HepG2 (cell line): ENCODE data around the gene LAMTOR3. TPM values are rescaled to one million over a fixed set of nuclear protein-coding genes. Genes with fewer than 3 reads are reported as not detected.

Experiments used
- BRCA1 ChIP-seq: sonication (generic); formaldehyde crosslinking; IDR thresholded peaks from 2 replicates; pipeline ENCODE4 v1.4.0; 2020; ENCODE audit warnings: missing genetic modification reagents
- CBX2 ChIP-seq, 2 experiments: fragments of 200-600 bp in 1 of 2; sonication (generic); formaldehyde crosslinking in 1 of 2; IDR thresholded peaks; 2 replicates each; pipeline versions ENCODE4 v1.7.0 to v1.8.1; 2018 to 2022; ENCODE audit warnings: low read depth in 2 of 2, low read length in 1 of 2, mild to moderate bottlenecking in 1 of 2, missing genetic modification reagents in 1 of 2
- DNMT1 ChIP-seq: sonication (generic); formaldehyde crosslinking; IDR thresholded peaks from 2 replicates; pipeline ENCODE4 v1.5.1; 2020; ENCODE audit warnings: mild to moderate bottlenecking, missing genetic modification reagents
- DPF2 ChIP-seq: sonication (generic); formaldehyde crosslinking; IDR thresholded peaks from 2 replicates; pipeline ENCODE4 v1.4.0; 2020; ENCODE audit warnings: mild to moderate bottlenecking, low read depth, missing genetic modification reagents, borderline replicate concordance
- GATAD2A ChIP-seq: IDR thresholded peaks from 2 replicates; pipeline ENCODE4 v1.6.1; 2016
- KLF6 ChIP-seq: IDR thresholded peaks from 2 replicates; pipeline ENCODE4 v1.8.0; 2016; ENCODE audit warnings: missing biosample characterization, missing genetic modification reagents
- MAZ ChIP-seq, 2 experiments: sonication (generic) in 1 of 2; formaldehyde crosslinking in 1 of 2; IDR thresholded peaks; 2 replicates each; pipeline versions ENCODE4 v1.5.0 to v1.6.1; 2012 to 2020; ENCODE audit warnings: low read depth in 2 of 2, mild to moderate bottlenecking in 2 of 2, borderline replicate concordance in 1 of 2, improper control_type of control experiment in 1 of 2, low read length in 1 of 2, missing genetic modification reagents in 1 of 2, moderate library complexity in 1 of 2
- MED13 ChIP-seq: sonication (generic); formaldehyde crosslinking; IDR thresholded peaks from 2 replicates; pipeline ENCODE4 v1.5.0; 2020; ENCODE audit warnings: missing genetic modification reagents
- MXI1 ChIP-seq: IDR thresholded peaks from 3 replicates; pipeline ENCODE4 v1.6.1; 2012; ENCODE audit warnings: low read depth, low read length, inconsistent platforms, borderline replicate concordance
- RBFOX2 ChIP-seq: fragments of 200-400 bp; formaldehyde crosslinking; IDR thresholded peaks from 2 replicates; pipeline ENCODE4 v1.6.1; 2017; ENCODE audit warnings: low read depth, mild to moderate bottlenecking, low read length
- SAFB2 ChIP-seq: sonication (generic); formaldehyde crosslinking; IDR thresholded peaks from 2 replicates; pipeline ENCODE4 v1.5.1; 2020; ENCODE audit warnings: missing genetic modification reagents, low read depth, mild to moderate bottlenecking, borderline replicate concordance
- ZFYVE20 ChIP-seq: sonication (generic); formaldehyde crosslinking; IDR thresholded peaks from 2 replicates; pipeline ENCODE4 v1.8.0; 2023; ENCODE audit warnings: low read depth, mild to moderate bottlenecking, moderate library complexity, missing genetic modification reagents, borderline replicate concordance
- ZNF224 ChIP-seq: sonication (generic); formaldehyde crosslinking; IDR thresholded peaks from 2 replicates; pipeline ENCODE4 v1.5.0; 2020; ENCODE audit warnings: mild to moderate bottlenecking, missing genetic modification reagents
- ZNF3 ChIP-seq: IDR thresholded peaks from 2 replicates; pipeline ENCODE4 v1.7.0; 2017; ENCODE audit warnings: inconsistent platforms
- ZNF33A ChIP-seq: sonication (generic); formaldehyde crosslinking; IDR thresholded peaks from 2 replicates; pipeline ENCODE4 v1.5.1; 2020; ENCODE audit warnings: missing genetic modification reagents, mild to moderate bottlenecking, moderate library complexity, borderline replicate concordance
- ZNF34 ChIP-seq: sonication (generic); formaldehyde crosslinking; IDR thresholded peaks from 2 replicates; pipeline ENCODE4 v1.4.0; 2020; ENCODE audit warnings: mild to moderate bottlenecking, missing genetic modification reagents, borderline replicate concordance
- ZNF431 ChIP-seq: sonication (generic); formaldehyde crosslinking; IDR thresholded peaks from 2 replicates; pipeline ENCODE4 v1.9.0; 2022; ENCODE audit warnings: missing genetic modification reagents, low read depth, mild to moderate bottlenecking, borderline replicate concordance
- ZNF629 ChIP-seq: sonication (generic); formaldehyde crosslinking; conservative IDR thresholded peaks from 2 replicates; pipeline ENCODE4 v1.5.0; 2020; ENCODE audit warnings: missing genetic modification reagents
- ZNF709 ChIP-seq: sonication (generic); formaldehyde crosslinking; IDR thresholded peaks from 2 replicates; pipeline ENCODE4 v1.5.0; 2020; ENCODE audit warnings: mild to moderate bottlenecking, missing genetic modification reagents
- polyA plus RNA-seq, 8 experiments: library from polyadenylated mRNA; depleted of rRNA in 3 of 8; stranded (reverse) in 7 of 8; unstranded in 1 of 8; fragments of >200 nt; fragmentation: Illumina TruSeq in 4 of 8; extraction: Trizol in 4 of 8; gene quantifications; 2 replicates each; pipeline versions ENCODE4 v1.2.1 to v1.2.3, GENCODE V29; 2011 to 2016; ENCODE audit warnings: low read depth in 4 of 8, missing spikeins in 1 of 8, mixed read lengths in 1 of 8; ENCODE audit not compliant: insufficient read depth in 1 of 8
- total RNA-seq, 5 experiments: library from RNA; depleted of rRNA; stranded (reverse); fragments of >200 nt; fragmentation: Illumina TruSeq; extraction: Trizol; gene quantifications; 2 replicates each; pipeline ENCODE4 v1.2.3, GENCODE V29; 2016; ENCODE audit warnings: low read depth in 1 of 5
- TF ChIP-seq, protein P1 (sequence below): sonication (generic); formaldehyde crosslinking; IDR thresholded peaks from 2 replicates; pipeline ENCODE4 v1.4.0; 2020; ENCODE audit warnings: low read depth, mild to moderate bottlenecking, missing genetic modification reagents
- TF ChIP-seq, protein P2 (sequence below): sonication (generic); formaldehyde crosslinking; IDR thresholded peaks from 2 replicates; pipeline ENCODE4 v1.4.0; 2020; ENCODE audit warnings: missing genetic modification reagents
- TF ChIP-seq, protein P3 (sequence below): fragments of 450-650 bp; IDR thresholded peaks from 2 replicates; pipeline ENCODE4 v1.6.1; 2016
- TF ChIP-seq, protein P4 (sequence below): fragments of 450-650 bp; IDR thresholded peaks from 2 replicates; pipeline ENCODE4 v1.6.1; 2017

Gene LAMTOR3
- total and polyA plus RNA-seq, 2 of the 13 experiments (the other 11 are each of a cell fraction or from before 2014, with no cell fraction given): 47.6 to 49.1 TPM

DNA sequence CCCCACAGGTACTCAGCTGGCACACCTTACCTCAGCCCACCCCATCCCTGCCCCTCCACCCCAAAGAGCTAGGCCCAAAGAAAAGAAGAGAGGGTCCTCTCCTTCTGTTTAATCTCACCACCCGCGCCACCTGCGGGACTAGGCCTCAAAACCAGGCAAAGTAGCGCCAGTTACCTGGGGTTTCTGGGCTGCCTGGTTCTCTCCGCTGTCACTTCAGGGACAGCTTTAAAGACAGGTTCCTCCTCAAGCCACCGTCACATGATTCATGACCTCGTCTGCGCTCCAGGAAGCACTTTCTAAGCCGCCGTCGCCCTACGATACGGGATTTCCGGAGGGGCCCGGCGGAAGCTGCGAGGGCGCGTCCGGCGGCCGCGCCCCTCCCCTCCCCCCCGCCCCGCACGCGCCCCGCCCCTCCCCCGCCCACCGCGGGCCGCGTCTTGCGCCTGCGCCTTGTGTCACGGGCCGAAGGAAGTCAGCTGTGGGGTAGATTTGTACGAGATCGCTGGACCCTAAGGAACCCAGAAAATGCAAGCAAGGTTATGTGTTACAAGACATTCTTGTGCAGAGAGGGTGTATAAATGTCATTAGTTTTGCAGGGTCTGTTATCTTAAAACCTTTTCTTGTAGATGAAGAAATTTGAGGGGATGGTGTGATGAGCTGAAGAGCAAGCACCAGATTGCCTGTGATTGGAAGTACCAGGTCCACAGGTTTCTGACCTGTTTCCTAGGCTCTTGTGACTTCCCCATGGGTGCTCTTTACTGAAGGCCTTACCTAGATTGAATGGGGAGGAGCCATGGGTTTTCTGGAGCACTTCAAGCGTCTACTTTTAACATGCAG is at the start of gene LAMTOR3 (continued):
- no peak for TF ChIP-seq CBX2 (IDR thresholded peaks at IDR 0.05; ENCODE audit: low read depth, low read length)
- no peak for TF ChIP-seq CBX2 (CRISPR knock-in tag; IDR thresholded peaks at IDR 0.05; ENCODE audit: low read depth)
- no peak for TF ChIP-seq DPF2 (CRISPR knock-in tag)
- TF ChIP-seq, protein P1, sequence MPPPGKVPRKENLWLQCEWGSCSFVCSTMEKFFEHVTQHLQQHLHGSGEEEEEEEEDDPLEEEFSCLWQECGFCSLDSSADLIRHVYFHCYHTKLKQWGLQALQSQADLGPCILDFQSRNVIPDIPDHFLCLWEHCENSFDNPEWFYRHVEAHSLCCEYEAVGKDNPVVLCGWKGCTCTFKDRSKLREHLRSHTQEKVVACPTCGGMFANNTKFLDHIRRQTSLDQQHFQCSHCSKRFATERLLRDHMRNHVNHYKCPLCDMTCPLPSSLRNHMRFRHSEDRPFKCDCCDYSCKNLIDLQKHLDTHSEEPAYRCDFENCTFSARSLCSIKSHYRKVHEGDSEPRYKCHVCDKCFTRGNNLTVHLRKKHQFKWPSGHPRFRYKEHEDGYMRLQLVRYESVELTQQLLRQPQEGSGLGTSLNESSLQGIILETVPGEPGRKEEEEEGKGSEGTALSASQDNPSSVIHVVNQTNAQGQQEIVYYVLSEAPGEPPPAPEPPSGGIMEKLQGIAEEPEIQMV (CRISPR knock-in tag): no peak
- no peak for TF ChIP-seq ZNF3 (CRISPR knock-in tag)
- 0 out of 2 replicates have a peak, but pooled peaks have one; percentile 22 for TF ChIP-seq RBFOX2
- no peak for TF ChIP-seq SAFB2 (CRISPR knock-in tag)
- TF ChIP-seq, protein P2, sequence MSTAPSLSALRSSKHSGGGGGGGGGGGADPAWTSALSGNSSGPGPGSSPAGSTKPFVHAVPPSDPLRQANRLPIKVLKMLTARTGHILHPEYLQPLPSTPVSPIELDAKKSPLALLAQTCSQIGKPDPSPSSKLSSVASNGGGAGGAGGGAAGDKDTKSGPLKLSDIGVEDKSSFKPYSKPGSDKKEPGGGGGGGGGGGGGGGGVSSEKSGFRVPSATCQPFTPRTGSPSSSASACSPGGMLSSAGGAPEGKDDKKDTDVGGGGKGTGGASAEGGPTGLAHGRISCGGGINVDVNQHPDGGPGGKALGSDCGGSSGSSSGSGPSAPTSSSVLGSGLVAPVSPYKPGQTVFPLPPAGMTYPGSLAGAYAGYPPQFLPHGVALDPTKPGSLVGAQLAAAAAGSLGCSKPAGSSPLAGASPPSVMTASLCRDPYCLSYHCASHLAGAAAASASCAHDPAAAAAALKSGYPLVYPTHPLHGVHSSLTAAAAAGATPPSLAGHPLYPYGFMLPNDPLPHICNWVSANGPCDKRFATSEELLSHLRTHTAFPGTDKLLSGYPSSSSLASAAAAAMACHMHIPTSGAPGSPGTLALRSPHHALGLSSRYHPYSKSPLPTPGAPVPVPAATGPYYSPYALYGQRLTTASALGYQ (CRISPR knock-in tag): no peak
- TF ChIP-seq ZNF431: no peak
- TF ChIP-seq, protein P3, sequence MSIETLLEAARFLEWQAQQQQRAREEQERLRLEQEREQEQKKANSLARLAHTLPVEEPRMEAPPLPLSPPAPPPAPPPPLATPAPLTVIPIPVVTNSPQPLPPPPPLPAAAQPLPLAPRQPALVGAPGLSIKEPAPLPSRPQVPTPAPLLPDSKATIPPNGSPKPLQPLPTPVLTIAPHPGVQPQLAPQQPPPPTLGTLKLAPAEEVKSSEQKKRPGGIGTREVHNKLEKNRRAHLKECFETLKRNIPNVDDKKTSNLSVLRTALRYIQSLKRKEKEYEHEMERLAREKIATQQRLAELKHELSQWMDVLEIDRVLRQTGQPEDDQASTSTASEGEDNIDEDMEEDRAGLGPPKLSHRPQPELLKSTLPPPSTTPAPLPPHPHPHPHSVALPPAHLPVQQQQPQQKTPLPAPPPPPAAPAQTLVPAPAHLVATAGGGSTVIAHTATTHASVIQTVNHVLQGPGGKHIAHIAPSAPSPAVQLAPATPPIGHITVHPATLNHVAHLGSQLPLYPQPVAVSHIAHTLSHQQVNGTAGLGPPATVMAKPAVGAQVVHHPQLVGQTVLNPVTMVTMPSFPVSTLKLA: no peak
- TF ChIP-seq MXI1: peak; percentile 76; the same call in 1 of the 3 replicates
- TF ChIP-seq KLF6 (CRISPR knock-in tag): no peak
- TF ChIP-seq MED13 (CRISPR knock-in tag): no peak
- TF ChIP-seq DNMT1: no peak
- no peak for TF ChIP-seq ZNF224 (CRISPR knock-in tag)
- TF ChIP-seq ZNF33A (CRISPR knock-in tag): no peak
- TF ChIP-seq BRCA1 (CRISPR knock-in tag): no peak
- TF ChIP-seq ZNF629 (CRISPR knock-in tag): no peak
- no peak for TF ChIP-seq ZNF709 (CRISPR knock-in tag)
- TF ChIP-seq, protein P4, sequence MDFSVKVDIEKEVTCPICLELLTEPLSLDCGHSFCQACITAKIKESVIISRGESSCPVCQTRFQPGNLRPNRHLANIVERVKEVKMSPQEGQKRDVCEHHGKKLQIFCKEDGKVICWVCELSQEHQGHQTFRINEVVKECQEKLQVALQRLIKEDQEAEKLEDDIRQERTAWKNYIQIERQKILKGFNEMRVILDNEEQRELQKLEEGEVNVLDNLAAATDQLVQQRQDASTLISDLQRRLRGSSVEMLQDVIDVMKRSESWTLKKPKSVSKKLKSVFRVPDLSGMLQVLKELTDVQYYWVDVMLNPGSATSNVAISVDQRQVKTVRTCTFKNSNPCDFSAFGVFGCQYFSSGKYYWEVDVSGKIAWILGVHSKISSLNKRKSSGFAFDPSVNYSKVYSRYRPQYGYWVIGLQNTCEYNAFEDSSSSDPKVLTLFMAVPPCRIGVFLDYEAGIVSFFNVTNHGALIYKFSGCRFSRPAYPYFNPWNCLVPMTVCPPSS: no peak
- no peak for TF ChIP-seq ZNF34 (CRISPR knock-in tag)
- no peak for TF ChIP-seq GATAD2A (CRISPR knock-in tag)
- no peak for TF ChIP-seq ZFYVE20 (CRISPR knock-in tag)
- TF ChIP-seq MAZ (IDR thresholded peaks at IDR 0.05; ENCODE audit: borderline replicate concordance, low read depth, low read length): 0 out of 2 replicates have a peak, but pooled peaks have one; percentile 63
- TF ChIP-seq MAZ (CRISPR knock-in tag; IDR thresholded peaks at IDR 0.05; ENCODE audit: low read depth): peak; percentile 48; the same call in 1 of the 2 replicates
